T-cell (primary cell): ENCODE results near the gene SUMO1. TPM values are rescaled to one million over a fixed set of nuclear protein-coding genes. Genes with fewer than 3 reads are reported as not detected.

Experiments used
- ATAC-seq, 4 experiments: fragments of 200-7000 bp in 3 of 4; fragments of 150-1000 bp in 1 of 4; cut with Tn5 transposase; replicated peaks in 1 of 4; 1 replicate in 3 of 4; 2 replicates in 1 of 4; pipeline ENCODE4 v1.10.0; 2021; ENCODE audit warnings: moderate library complexity in 3 of 4, mild to moderate bottlenecking in 2 of 4, moderate number of reproducible peaks in 1 of 4
- CTCF ChIA-PET, 2 donors: fragments of 300-600 bp; sonication (Branson Sonifier 250); formaldehyde crosslinking; loops; one replicate each; lab custom pipeline; 2022; ENCODE audit warnings: antibody characterized with exemption in 2 of 2; lab: Charles Lee
- POLR2A ChIA-PET, 2 donors: fragments of 300-600 bp; sonication (Branson Sonifier 250); formaldehyde crosslinking; loops; one replicate each; lab custom pipeline; 2022; ENCODE audit warnings: antibody characterized with exemption in 2 of 2; lab: Charles Lee
- DNase-seq, 35 experiments: peaks; one replicate each; pipeline versions ENCODE4 v3.0.0 to v3.0.0-alpha.2; 2013 to 2023
- H3K27ac ChIP-seq: one replicate; pipeline ENCODE4 v1.5.1; 2013; ENCODE audit warnings: low read length
- H3K27me3 ChIP-seq, 2 experiments: replicated peaks in 1 of 2; 1 replicate in 1 of 2; 2 replicates in 1 of 2; pipeline versions ENCODE4 v1.6.1 to v1.7.0; 2013; ENCODE audit warnings: low read length in 1 of 2, mixed read lengths in 1 of 2; ENCODE audit not compliant: control insufficient read depth in 2 of 2, insufficient read depth in 2 of 2; ENCODE audit errors: extremely low read depth in 1 of 2
- H3K36me3 ChIP-seq, 2 donors: 1 replicate in 1 of 2; 2 replicates in 1 of 2; pipeline versions ENCODE4 v1.6.1 to v1.7.0; 2013; ENCODE audit warnings: low read length in 1 of 2; ENCODE audit not compliant: control insufficient read depth in 2 of 2, insufficient read depth in 1 of 2; ENCODE audit errors: extremely low read depth in 1 of 2
- H3K4me1 ChIP-seq, 2 experiments: 1 replicate in 1 of 2; 2 replicates in 1 of 2; pipeline versions ENCODE4 v1.6.1 to v1.7.0; 2013; ENCODE audit warnings: low read length in 2 of 2, mixed read lengths in 1 of 2; ENCODE audit not compliant: insufficient read depth in 2 of 2, control insufficient read depth in 1 of 2; ENCODE audit errors: extremely low read depth in 1 of 2
- H3K4me3 ChIP-seq, 2 donors: 1 replicate in 1 of 2; 2 replicates in 1 of 2; pipeline versions ENCODE4 v1.5.1 to v1.7.0; 2013; ENCODE audit warnings: mild to moderate bottlenecking in 2 of 2, low read length in 1 of 2, moderate library complexity in 1 of 2; ENCODE audit not compliant: control insufficient read depth in 1 of 2; ENCODE audit errors: extremely low read depth in 1 of 2
- H3K9me3 ChIP-seq: 2 replicates; pipeline ENCODE4 v1.7.0; 2013
- H3K27ac Mint-ChIP-seq, 2 donors: one replicate each; pipeline ENCODE4 v1.8.0; 2020 to 2021; ENCODE audit warnings: mild to moderate bottlenecking in 2 of 2, mixed read lengths in 2 of 2
- H3K27me3 Mint-ChIP-seq, 2 donors: one replicate each; pipeline ENCODE4 v1.8.0; 2021 to 2022; ENCODE audit warnings: mixed read lengths in 2 of 2
- H3K36me3 Mint-ChIP-seq: one replicate; pipeline ENCODE4 v1.8.0; 2021; ENCODE audit warnings: mixed read lengths
- H3K4me1 Mint-ChIP-seq, 3 donors: one replicate each; pipeline ENCODE4 v1.8.0; 2020 to 2022; ENCODE audit warnings: mixed read lengths in 3 of 3, mild to moderate bottlenecking in 1 of 3
- H3K4me3 Mint-ChIP-seq, 3 donors: one replicate each; pipeline ENCODE4 v1.8.0; 2020 to 2022; ENCODE audit warnings: mild to moderate bottlenecking in 3 of 3, mixed read lengths in 3 of 3, moderate library complexity in 3 of 3
- H3K9me3 Mint-ChIP-seq, 3 donors: one replicate each; pipeline ENCODE4 v1.8.0; 2020 to 2022; ENCODE audit warnings: mixed read lengths in 3 of 3
- WGBS: methylation state at CpG from one replicate; pipeline ENCODE4 v1.1.5; 2013; ENCODE audit warnings: missing lambda C conversion rate; ENCODE audit not compliant: insufficient coverage; 5-methylcytosine and 5-hydroxymethylcytosine counted together
- total RNA-seq, 35 experiments: library from RNA in 6 of 35; stranded (reverse) in 6 of 35; fragments of 120-200 nt in 1 of 35; gene quantifications; one replicate each; pipeline versions ENCODE4 v1.2.1 to v1.2.4 and lab custom pipeline; 2013 to 2026

SUMO1 gene
- total RNA-seq, 5 donors from 2014 or later (not counting 1 experiment from before 2014, with no cell fraction given) = 50.5 to 62.9 (median 53.8) TPM

GRCh38 chr2:202193305-202193704 is 45.1 kb downstream of the SUMO1 start:
- no peaks in the 10 kb centered on the region for H3K36me3 ChIP-seq
- ATAC-seq = no peak
- CTCF ChIA-PET = no interaction called here
- H3K9me3 Mint-ChIP-seq = no peaks in the 10 kb centered on the region
- POLR2A ChIA-PET = no interaction called here
- H3K27ac ChIP-seq = no peak overlapping the region
- no peaks in the 10 kb centered on the region for H3K9me3 ChIP-seq
- no peak overlapping the region for H3K27ac Mint-ChIP-seq
- peaks cover 0 to 8% of the 10 kb centered on the region in 2 experiments for H3K27me3 ChIP-seq
- no peaks in the 10 kb centered on the region for H3K36me3 Mint-ChIP-seq
- no peaks in the 10 kb centered on the region for H3K4me1 ChIP-seq
- peaks cover 8% of the 10 kb centered on the region in 2 donors for H3K27me3 Mint-ChIP-seq
- H3K4me3 ChIP-seq = no peak overlapping the region
- H3K4me1 Mint-ChIP-seq = no peaks in the 10 kb centered on the region
- no peak overlapping the region for H3K4me3 Mint-ChIP-seq
- DNase-seq = no peak
- 88% methylated on average over 4 of the region's 5 CpGs for WGBS

GRCh38 chr2:202187570-202187969 is 50.8 kb downstream of the SUMO1 start:
- H3K27ac Mint-ChIP-seq = no peak overlapping the region
- 83% methylated on average over 1 of the region's 1 CpG for whole genome bisulfite sequencing
- Histone ChIP-seq H3K4me1 (no peaks in the 10 kb centered on the region), H3K27ac (no peak overlapping the region), H3K4me3 (no peak overlapping the region), H3K36me3 (no peaks in the 10 kb centered on the region), H3K27me3 (peaks cover 0 to 8% of the 10 kb centered on the region in 2 experiments), H3K9me3 (no peaks in the 10 kb centered on the region)
- POLR2A ChIA-PET = no interaction called here
- H3K27me3 Mint-ChIP-seq = peaks cover 10 to 33% of the 10 kb centered on the region in 2 donors
- H3K36me3 Mint-ChIP-seq = no peaks in the 10 kb centered on the region
- no peaks in the 10 kb centered on the region for H3K9me3 Mint-ChIP-seq
- ATAC-seq (no peak), DNase-seq (no peak)
- CTCF ChIA-PET = no interaction called here
- no peaks in the 10 kb centered on the region for H3K4me1 Mint-ChIP-seq
- no peak overlapping the region for H3K4me3 Mint-ChIP-seq

- peaks cover 10 to 36% of the 10 kb centered on the region in 2 donors for H3K27me3 Mint-ChIP-seq
- ChIA-PET CTCF (no interaction called here), POLR2A (no interaction called here)
- no peak overlapping the region for H3K4me3 Mint-ChIP-seq
- H3K4me1 Mint-ChIP-seq = no peaks in the 10 kb centered on the region
- DNase-seq = no peak
- Histone ChIP-seq H3K27ac (no peak overlapping the region), H3K4me1 (no peaks in the 10 kb centered on the region), H3K4me3 (no peak overlapping the region), H3K9me3 (no peaks in the 10 kb centered on the region), H3K27me3 (peaks cover 0 to 8% of the 10 kb centered on the region in 2 experiments), H3K36me3 (no peaks in the 10 kb centered on the region)
- no peak for ATAC-seq
- WGBS = no CpG with 5 or more reads among the region's 4 CpGs
- H3K27ac Mint-ChIP-seq = no peak overlapping the region
- H3K36me3 Mint-ChIP-seq = no peaks in the 10 kb centered on the region
- H3K9me3 Mint-ChIP-seq = no peaks in the 10 kb centered on the region
Observed at GRCh38 chr2:202186641-202187202, 51.7 kb downstream of the SUMO1 start.

GRCh38 chr2:202185156-202185555 is 53.2 kb downstream of the SUMO1 start:
- WGBS = 68% methylated on average over 3 of the region's 6 CpGs

GRCh38 chr2:202184557-202184956 is 53.8 kb downstream of the SUMO1 start:
- no peak for ATAC-seq
- peaks cover 11 to 32% of the 10 kb centered on the region in 2 donors for H3K27me3 Mint-ChIP-seq
- no peak for DNase-seq
- H3K4me3 Mint-ChIP-seq = no peak overlapping the region
- Histone ChIP-seq H3K4me3 (no peak overlapping the region), H3K4me1 (no peaks in the 10 kb centered on the region), H3K9me3 (no peaks in the 10 kb centered on the region), H3K36me3 (no peaks in the 10 kb centered on the region), H3K27ac (no peak overlapping the region), H3K27me3 (peaks cover 0 to 5% of the 10 kb centered on the region in 2 experiments)
- ChIA-PET POLR2A (no interaction called here), CTCF (no interaction called here)
- no peaks in the 10 kb centered on the region for H3K36me3 Mint-ChIP-seq
- H3K4me1 Mint-ChIP-seq = no peaks in the 10 kb centered on the region
- 80% methylated on average over 1 of the region's 2 CpGs for WGBS
- no peaks in the 10 kb centered on the region for H3K9me3 Mint-ChIP-seq
- no peak overlapping the region for H3K27ac Mint-ChIP-seq

More at GRCh38 chr2:202185156-202185555, 53.2 kb downstream of the SUMO1 start:
- H3K36me3 ChIP-seq = no peaks in the 10 kb centered on the region
- DNase-seq = no peak
- no peaks in the 10 kb centered on the region for H3K36me3 Mint-ChIP-seq
- peaks cover 10 to 35% of the 10 kb centered on the region in 2 donors for H3K27me3 Mint-ChIP-seq
- H3K9me3 ChIP-seq = no peaks in the 10 kb centered on the region
- no peak overlapping the region for H3K4me3 ChIP-seq
- no peaks in the 10 kb centered on the region for H3K4me1 Mint-ChIP-seq
- no peak overlapping the region for H3K4me3 Mint-ChIP-seq
- H3K27ac Mint-ChIP-seq = no peak overlapping the region
- ATAC-seq = no peak
- ChIA-PET CTCF (no interaction called here), POLR2A (no interaction called here)
- H3K27ac ChIP-seq = no peak overlapping the region
- no peaks in the 10 kb centered on the region for H3K4me1 ChIP-seq
- H3K9me3 Mint-ChIP-seq = no peaks in the 10 kb centered on the region
- peaks cover 0 to 5% of the 10 kb centered on the region in 2 experiments for H3K27me3 ChIP-seq

- ChIA-PET POLR2A (no interaction called here), CTCF (interaction anchor here (0.6 to 3.1 kb wide), 12 partner anchors 18 to 1119 kb away, joined by 3 to 25 read pairs (median 4); partner anchors contain the start of gene CASP10 (in 1 of the 2))
- no peaks in the 10 kb centered on the region for H3K9me3 Mint-ChIP-seq
- H3K4me1 Mint-ChIP-seq = no peaks in the 10 kb centered on the region
- Histone ChIP-seq H3K4me1 (no peaks in the 10 kb centered on the region), H3K9me3 (no peaks in the 10 kb centered on the region), H3K36me3 (no peaks in the 10 kb centered on the region), H3K27me3 (peaks cover 0 to 3% of the 10 kb centered on the region in 2 experiments), H3K4me3 (no peak overlapping the region), H3K27ac (no peak overlapping the region)
- ATAC-seq (peak; percentile 43 to 73 (median 64)), DNase-seq (peak in 28 of 35 experiments; percentile 8 to 73 (median 32))
- no peak overlapping the region for H3K4me3 Mint-ChIP-seq
- H3K27ac Mint-ChIP-seq = no peak overlapping the region
- no peaks in the 10 kb centered on the region for H3K36me3 Mint-ChIP-seq
- peaks cover 4 to 10% of the 10 kb centered on the region in 2 donors for H3K27me3 Mint-ChIP-seq
- WGBS = no CpG with 5 or more reads among the region's 7 CpGs
Observed at GRCh38 chr2:202178346-202178958, 59.9 kb downstream of the SUMO1 start.
